ENCODE results near the gene CIITA. TPM values are rescaled to one million over a fixed set of nuclear protein-coding genes. Genes with fewer than 3 reads are reported as not detected.

Gene CIITA
- total RNA-seq, 1 experiment from 2014 or later = not detected

DNA sequence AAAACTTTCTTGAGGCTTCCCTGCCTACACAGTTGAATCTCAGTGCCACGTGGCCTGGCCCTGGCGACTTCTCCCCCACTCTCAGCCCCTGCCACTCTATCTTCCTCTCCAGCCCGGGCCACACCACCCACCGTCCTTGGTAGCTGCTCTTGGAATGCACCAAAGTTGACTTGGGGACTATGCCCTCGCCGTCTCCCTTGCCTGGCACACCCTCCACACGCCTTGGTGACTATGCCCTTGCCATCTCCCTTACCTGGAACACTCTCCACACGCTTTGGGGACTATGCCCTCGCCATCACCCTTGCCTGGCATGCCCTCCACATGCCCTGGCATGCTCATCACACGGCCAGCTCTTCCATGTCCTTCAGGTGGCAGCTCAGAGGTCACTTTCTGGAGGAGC, 42.9 kb upstream of the CIITA start:
- no peak overlapping the region for H3K56ac ChIP-seq (ENCODE audit: insufficient read length, low read depth, low read length)
- H3T11ph ChIP-seq (ENCODE audit: low read length) = no peak overlapping the region
- no peak overlapping the region for H2BK120ac ChIP-seq (ENCODE audit: low read depth, low read length, poor library complexity, severe bottlenecking)
- H3K79me1 ChIP-seq (ENCODE audit: insufficient read depth, low read depth, low read length, poor library complexity, severe bottlenecking) = no peaks in the 10 kb centered on the region
- H4K91ac ChIP-seq (ENCODE audit: insufficient read length, low read depth, low read length) = no peak overlapping the region
- H3K27me3 Mint-ChIP-seq (ENCODE audit: low read depth) = peaks cover 10% of the 10 kb centered on the region
- H4K8ac ChIP-seq (replicated peaks; ENCODE audit: insufficient read length, low read depth, low read length) = no peak overlapping the region
- H2AK5ac ChIP-seq (ENCODE audit: insufficient read length, low read length) = no peak overlapping the region
- peaks cover 3% of the 10 kb centered on the region for H3K23me2 ChIP-seq (ENCODE audit: insufficient read length, low read depth, low read length, poor library complexity, severe bottlenecking)
- no peaks in the 10 kb centered on the region for H3K4me1 ChIP-seq (ENCODE audit: insufficient read depth, low read length)
- H2BK15ac ChIP-seq (ENCODE audit: low read depth, low read length) = no peak overlapping the region
- no peaks in the 10 kb centered on the region for H3K9me3 ChIP-seq (ENCODE audit: control insufficient read depth, low read depth, low read length)
- H3K4me3 Mint-ChIP-seq = no peak overlapping the region
- H2BK12ac ChIP-seq (ENCODE audit: insufficient read length, low read depth, low read length) = no peak overlapping the region
- no peak overlapping the region for H3K9ac ChIP-seq (ENCODE audit: extremely low read depth, insufficient read length, low read length)
- DNase-seq = no peak
- no peak overlapping the region for H4K5ac ChIP-seq (ENCODE audit: insufficient read length, low read depth, low read length)
- no peaks in the 10 kb centered on the region for H3K79me2 ChIP-seq (ENCODE audit: insufficient read depth, low read length)
- H3K23ac ChIP-seq (ENCODE audit: insufficient read length, low read depth, low read length) = no peak overlapping the region
- H2BK5ac ChIP-seq (ENCODE audit: insufficient read length, low read length) = no peak overlapping the region
- H3K4me2 ChIP-seq (ENCODE audit: insufficient read depth, insufficient read length, low read length) = no peak overlapping the region
- no peaks in the 10 kb centered on the region for H4K20me1 ChIP-seq (ENCODE audit: control insufficient read depth, insufficient read depth, insufficient read length)
- peaks cover 0 to 3% of the 10 kb centered on the region in 2 experiments; a peak in 1 of 5 replicates for H3K9me3 Mint-ChIP-seq
- H3K27me3 ChIP-seq (ENCODE audit: insufficient read depth, low read length) = no peaks in the 10 kb centered on the region
- peaks cover 4% of the 10 kb centered on the region in 2 experiments for H3K4me1 Mint-ChIP-seq
- H2BK20ac ChIP-seq (ENCODE audit: low read depth, low read length, poor library complexity, severe bottlenecking) = no peak overlapping the region
- H2AFZ ChIP-seq (ENCODE audit: low read length) = no peak overlapping the region
- no peak overlapping the region for H3K18ac ChIP-seq (ENCODE audit: insufficient read length, low read depth, low read length)
- H3K36me3 Mint-ChIP-seq (ENCODE audit: insufficient read depth in 1 of 3, low read depth in 3 of 3) = no peaks in the 10 kb centered on the region
- TF ChIP-seq, protein P1, sequence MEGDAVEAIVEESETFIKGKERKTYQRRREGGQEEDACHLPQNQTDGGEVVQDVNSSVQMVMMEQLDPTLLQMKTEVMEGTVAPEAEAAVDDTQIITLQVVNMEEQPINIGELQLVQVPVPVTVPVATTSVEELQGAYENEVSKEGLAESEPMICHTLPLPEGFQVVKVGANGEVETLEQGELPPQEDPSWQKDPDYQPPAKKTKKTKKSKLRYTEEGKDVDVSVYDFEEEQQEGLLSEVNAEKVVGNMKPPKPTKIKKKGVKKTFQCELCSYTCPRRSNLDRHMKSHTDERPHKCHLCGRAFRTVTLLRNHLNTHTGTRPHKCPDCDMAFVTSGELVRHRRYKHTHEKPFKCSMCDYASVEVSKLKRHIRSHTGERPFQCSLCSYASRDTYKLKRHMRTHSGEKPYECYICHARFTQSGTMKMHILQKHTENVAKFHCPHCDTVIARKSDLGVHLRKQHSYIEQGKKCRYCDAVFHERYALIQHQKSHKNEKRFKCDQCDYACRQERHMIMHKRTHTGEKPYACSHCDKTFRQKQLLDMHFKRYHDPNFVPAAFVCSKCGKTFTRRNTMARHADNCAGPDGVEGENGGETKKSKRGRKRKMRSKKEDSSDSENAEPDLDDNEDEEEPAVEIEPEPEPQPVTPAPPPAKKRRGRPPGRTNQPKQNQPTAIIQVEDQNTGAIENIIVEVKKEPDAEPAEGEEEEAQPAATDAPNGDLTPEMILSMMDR (conservative IDR thresholded peaks at IDR 0.05) = no peak
- no CpG with 5 or more reads among the region's 10 CpGs for WGBS (ENCODE audit: extremely low coverage, insufficient read length, low lambda C conversion rate)
- H3K27ac ChIP-seq (ENCODE audit: insufficient read length, low read depth, low read length) = no peak overlapping the region
- no peak overlapping the region for H3K4ac ChIP-seq (ENCODE audit: low read depth, low read length)
- no peak overlapping the region; a peak in 1 of 7 replicates for H3K27ac Mint-ChIP-seq
- no peak overlapping the region for H3K14ac ChIP-seq (ENCODE audit: insufficient read depth, low read length)
